Measurements from ENCODE around the gene BANK1. TPM values are rescaled to one million over a fixed set of nuclear protein-coding genes. Genes with fewer than 3 reads are reported as not detected.

Gene BANK1
- total RNA-seq, 1 experiment from 2014 or later = 2.4 TPM

GRCh38 chr4:101865501-101866062, 75.1 kb downstream of the BANK1 start:
- Histone ChIP-seq H3K79me2 (ENCODE audit: insufficient read depth, low read length) (no peaks in the 10 kb centered on the region), H3K36me3 (ENCODE audit: control insufficient read depth in 1 of 2, insufficient read depth in 2 of 2, low read length in 2 of 2) (no peaks in the 10 kb centered on the region), H2AFZ (ENCODE audit: low read depth, low read length, poor library complexity, severe bottlenecking) (no peak overlapping the region), H3K9ac (ENCODE audit: low read length) (no peak overlapping the region), H4K20me1 (ENCODE audit: insufficient read depth) (no peaks in the 10 kb centered on the region), H3K4me2 (ENCODE audit: low read length) (no peak overlapping the region), H3K27ac (ENCODE audit: low read depth, low read length) (no peak overlapping the region), H3K9me3 (ENCODE audit: control insufficient read depth in 1 of 2, insufficient read depth in 1 of 2, low read depth in 1 of 2, low read length in 2 of 2) (no peaks in the 10 kb centered on the region), H3K4me3 (replicated peaks in 1 of 2; ENCODE audit: low read depth in 1 of 2, low read length in 2 of 2) (no peak overlapping the region), H3K4me1 (ENCODE audit: control insufficient read depth in 1 of 2, insufficient read depth in 2 of 2, low read length in 2 of 2) (no peaks in the 10 kb centered on the region), H3K9me2 (ENCODE audit: insufficient read depth) (no peaks in the 10 kb centered on the region), H3K27me3 (ENCODE audit: insufficient read depth, low read length) (no peaks in the 10 kb centered on the region)
- no peak for TF ChIP-seq EZH2 (IDR thresholded peaks at IDR 0.05)
- TF ChIP-seq ATF3 (IDR thresholded peaks at IDR 0.05) = no peak
- no peak for TF ChIP-seq REST (IDR thresholded peaks at IDR 0.05; ENCODE audit: low read depth)
- TF ChIP-seq POLR2A (IDR thresholded peaks at IDR 0.05; ENCODE audit: borderline replicate concordance, extremely low read depth, insufficient read depth, insufficient read length) = no peak
- intact Hi-C loops (cut with micrococcal nuclease) = no loop called here
- DNase-seq (ENCODE audit: low read depth, low spot score) (no peak), ATAC-seq (no peak)
- ChIA-PET POLR2A (no interaction called here), RAD21 (ENCODE audit: low non-redundant PET in 1 of 2, low total read pairs in 2 of 2, uncharacterized antibody in 2 of 2, unreplicated experiment in 2 of 2) (no interaction called here), CTCF (no interaction called here)
- BruUV-seq (replicated peaks) = no TSS peak

GRCh38 chr4:101870874-101871273, 80.3 kb downstream of the BANK1 start:
- RAD21 ChIA-PET (ENCODE audit: low non-redundant PET in 1 of 2, low total read pairs in 2 of 2, uncharacterized antibody in 2 of 2, unreplicated experiment in 2 of 2) = no interaction called here

More at GRCh38 chr4:101870874-101871273, 80.3 kb downstream of the BANK1 start:
- Histone ChIP-seq H3K9ac (ENCODE audit: low read length) (no peak overlapping the region), H3K27me3 (ENCODE audit: insufficient read depth, low read length) (no peaks in the 10 kb centered on the region), H3K27ac (ENCODE audit: low read depth, low read length) (no peak overlapping the region), H3K4me2 (ENCODE audit: low read length) (no peak overlapping the region), H3K79me2 (ENCODE audit: insufficient read depth, low read length) (no peaks in the 10 kb centered on the region), H3K4me1 (ENCODE audit: control insufficient read depth in 1 of 2, insufficient read depth in 2 of 2, low read length in 2 of 2) (no peaks in the 10 kb centered on the region), H3K4me3 (replicated peaks in 1 of 2; ENCODE audit: low read depth in 1 of 2, low read length in 2 of 2) (no peak overlapping the region), H3K9me2 (ENCODE audit: insufficient read depth) (no peaks in the 10 kb centered on the region), H4K20me1 (ENCODE audit: insufficient read depth) (no peaks in the 10 kb centered on the region), H3K9me3 (ENCODE audit: control insufficient read depth in 1 of 2, insufficient read depth in 1 of 2, low read depth in 1 of 2, low read length in 2 of 2) (no peaks in the 10 kb centered on the region), H3K36me3 (ENCODE audit: control insufficient read depth in 1 of 2, insufficient read depth in 2 of 2, low read length in 2 of 2) (no peaks in the 10 kb centered on the region), H2AFZ (ENCODE audit: low read depth, low read length, poor library complexity, severe bottlenecking) (no peak overlapping the region)
- DNase-seq (ENCODE audit: low read depth, low spot score) (no peak), ATAC-seq (no peak)
- CTCF ChIA-PET = no interaction called here
- intact Hi-C loops (cut with micrococcal nuclease) = no loop called here
- POLR2A ChIA-PET = no interaction called here
- TF ChIP-seq JUND (IDR thresholded peaks at IDR 0.05) (no peak), SRF (IDR thresholded peaks at IDR 0.05; ENCODE audit: low read depth) (no peak), MAX (IDR thresholded peaks at IDR 0.05) (no peak), ZBTB33 (IDR thresholded peaks at IDR 0.05; ENCODE audit: extremely low read depth, insufficient replicate concordance, low read length) (no peak)
- no TSS peak for BruUV-seq (replicated peaks)

Data from HCT116 (cell line).